ENCODE data around the gene LIMS1. TPM values are rescaled to one million over a fixed set of nuclear protein-coding genes. Genes with fewer than 3 reads are reported as not detected.
"Not testable (repeated sequence)": the region's sequence is repeated elsewhere in the genome, so short reads cannot be mapped to it uniquely, and the experiment has no call there.

LIMS1 gene
- total and polyA plus RNA-seq, 3 experiments from 2014 or later = 59.4 to 80.6 (median 59.4) TPM

DNA sequence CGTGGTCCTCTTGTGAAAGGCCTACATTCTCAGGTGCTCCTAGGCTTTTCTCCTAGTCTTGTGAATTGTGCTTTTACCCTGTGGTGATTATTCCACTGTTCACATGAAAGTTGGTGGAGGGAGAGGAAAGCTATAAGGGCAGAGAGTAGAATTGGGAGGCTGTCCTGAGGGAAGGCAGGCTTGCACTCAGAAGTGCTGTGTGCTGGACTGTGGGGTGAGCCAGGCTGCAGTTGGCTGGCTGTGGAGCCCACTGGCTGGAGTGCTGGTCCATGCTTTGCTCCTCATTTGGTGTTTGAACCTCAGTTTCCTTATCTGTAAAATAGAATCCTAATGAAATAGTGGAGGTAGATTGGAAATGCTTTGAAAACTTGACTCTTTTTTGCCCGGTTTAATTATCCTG is 21.3 kb downstream of the LIMS1 start:
- ChIA-PET POLR2A (no interaction called here), CTCF (no interaction called here)
- Histone ChIP-seq H3K27ac (ENCODE audit: low read depth, low read length) (no peak overlapping the region), H3K27me3 (ENCODE audit: insufficient read depth, low read length, poor library complexity, severe bottlenecking) (no peaks in the 10 kb centered on the region), H3K36me3 (ENCODE audit: insufficient read depth, low read length) (no peaks in the 10 kb centered on the region), H3K4me1 (ENCODE audit: insufficient read depth, low read length) (no peaks in the 10 kb centered on the region), H3K4me3 (ENCODE audit: low read length) (no peak overlapping the region), H3K9me3 (ENCODE audit: low read length) (no peaks in the 10 kb centered on the region)
- peaks cover 0 to 5% (median 0%) of the 10 kb centered on the region in 3 donors for H3K4me1 Mint-ChIP-seq
- no peaks in the 10 kb centered on the region for H3K9me3 Mint-ChIP-seq
- no peaks in the 10 kb centered on the region for H3K27me3 Mint-ChIP-seq
- peak overlapping the region in 1 of 8 donors; percentile 4 for H3K27ac Mint-ChIP-seq
- H3K36me3 Mint-ChIP-seq = peaks cover 0 to 4% (median 0%) of the 10 kb centered on the region in 3 donors
- no peak for DNase-seq
- H3K4me3 Mint-ChIP-seq = no peak overlapping the region

DNA sequence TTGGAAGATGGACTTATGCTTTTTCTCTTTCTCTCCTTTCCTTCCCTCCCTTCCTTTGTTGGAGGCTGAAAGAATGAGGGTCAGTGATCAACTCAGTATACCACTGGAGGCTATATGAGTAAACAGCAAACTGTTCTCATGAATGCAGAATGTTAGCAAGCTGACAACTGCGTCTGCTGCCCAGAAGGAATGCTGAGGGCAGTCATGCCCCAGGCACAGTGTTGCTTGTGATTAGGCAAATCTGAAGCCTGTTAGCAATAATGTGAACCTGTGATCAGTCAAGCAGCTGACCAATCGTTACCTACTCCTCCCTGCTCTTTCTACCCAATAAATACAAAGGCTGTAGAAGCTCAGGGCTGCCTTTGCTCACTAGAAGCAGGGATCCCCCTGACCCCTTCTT is 22.3 kb downstream of the LIMS1 start:
- H3K4me1 Mint-ChIP-seq; H3K27ac Mint-ChIP-seq; H3K36me3 ChIP-seq (ENCODE audit: insufficient read depth, low read length); H3K9me3 Mint-ChIP-seq; H3K4me3 ChIP-seq (ENCODE audit: low read length); DNase-seq; POLR2A ChIA-PET; H3K27ac ChIP-seq (ENCODE audit: low read depth, low read length); H3K4me3 Mint-ChIP-seq; H3K27me3 ChIP-seq (ENCODE audit: insufficient read depth, low read length, poor library complexity, severe bottlenecking); H3K27me3 Mint-ChIP-seq; CTCF ChIA-PET; H3K9me3 ChIP-seq (ENCODE audit: low read length); H3K36me3 Mint-ChIP-seq; H3K4me1 ChIP-seq (ENCODE audit: insufficient read depth, low read length): not testable (repeated sequence)

DNA sequence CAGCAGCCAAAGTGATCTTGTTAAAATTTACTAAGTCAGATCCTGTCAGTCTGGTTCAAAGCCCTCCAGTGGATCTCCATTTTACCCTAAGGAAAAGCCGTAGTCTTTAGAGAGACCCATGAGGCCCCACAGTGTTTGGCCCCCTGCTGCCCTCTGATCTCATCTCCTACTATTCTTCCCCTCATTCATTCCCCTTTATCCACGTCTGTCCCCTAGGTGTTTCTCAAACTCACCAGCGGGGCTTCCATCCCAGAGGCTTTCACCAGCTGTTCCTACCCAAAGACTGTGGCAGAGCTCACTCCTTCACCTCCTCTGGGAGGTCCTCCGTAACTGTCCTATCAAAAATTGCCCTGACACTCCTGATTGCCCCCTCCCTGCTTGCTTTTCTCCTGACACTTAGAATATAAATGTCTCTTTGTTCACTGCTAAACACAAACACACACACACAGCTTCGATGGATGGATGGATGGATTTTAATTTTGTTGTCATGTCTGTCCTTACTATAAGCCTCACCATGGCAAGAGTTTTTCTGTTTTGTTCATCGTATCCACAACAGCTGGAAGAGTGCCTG is 26.1 kb downstream of the LIMS1 start:
- Histone ChIP-seq H3K4me3 (ENCODE audit: low read length) (no peak overlapping the region), H3K27me3 (ENCODE audit: insufficient read depth, low read length, poor library complexity, severe bottlenecking) (no peaks in the 10 kb centered on the region), H3K9me3 (ENCODE audit: low read length) (no peaks in the 10 kb centered on the region), H3K4me1 (ENCODE audit: insufficient read depth, low read length) (no peaks in the 10 kb centered on the region), H3K36me3 (ENCODE audit: insufficient read depth, low read length) (no peaks in the 10 kb centered on the region), H3K27ac (ENCODE audit: low read depth, low read length) (no peak overlapping the region)
- H3K4me3 Mint-ChIP-seq = no peak overlapping the region
- CTCF ChIA-PET = no interaction called here
- H3K4me1 Mint-ChIP-seq = peaks cover 0 to 5% (median 5%) of the 10 kb centered on the region in 3 donors
- H3K27me3 Mint-ChIP-seq = no peaks in the 10 kb centered on the region
- H3K36me3 Mint-ChIP-seq = peaks cover 0 to 4% (median 0%) of the 10 kb centered on the region in 3 donors
- no peaks in the 10 kb centered on the region for H3K9me3 Mint-ChIP-seq
- no peak for DNase-seq
- POLR2A ChIA-PET = no interaction called here
- H3K27ac Mint-ChIP-seq = peak overlapping the region in 2 of 8 donors; percentile 44 to 86

DNA sequence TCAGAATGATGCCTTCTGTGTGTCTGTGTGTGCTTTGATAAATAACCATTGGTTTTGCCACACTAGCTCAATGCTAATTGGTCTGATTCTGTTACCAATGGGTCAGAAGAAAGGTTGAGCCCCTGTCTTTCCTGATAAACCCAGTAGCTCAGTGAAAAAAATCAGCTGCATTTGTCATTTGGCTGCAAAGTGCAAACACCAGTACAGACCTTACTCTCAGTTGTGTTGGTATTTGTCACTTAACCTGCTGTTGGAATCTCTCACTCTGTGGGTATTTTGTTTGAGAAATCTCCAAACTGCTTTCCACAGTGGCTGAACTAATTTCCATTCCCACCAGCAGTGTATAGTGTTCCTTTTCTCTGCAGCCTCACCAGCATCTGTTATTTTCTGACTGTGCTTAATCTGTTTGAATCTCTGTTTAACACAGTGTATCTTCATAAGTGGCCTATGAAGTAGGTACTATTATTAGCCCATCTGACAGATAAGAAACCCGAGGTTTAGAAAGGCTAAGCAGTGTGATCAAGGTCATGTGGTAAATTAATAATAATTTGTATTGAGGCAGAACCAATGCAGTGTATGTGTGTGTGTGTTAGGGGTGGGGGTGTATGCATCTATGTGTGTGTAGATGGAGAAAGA is 26.7 kb downstream of the LIMS1 start:
- Mint-ChIP-seq H3K27me3 (no peaks in the 10 kb centered on the region), H3K4me1 (peaks cover 6 to 12% (median 10%) of the 10 kb centered on the region in 3 donors), H3K36me3 (peaks cover 0 to 3% (median 0%) of the 10 kb centered on the region in 3 donors), H3K9me3 (no peaks in the 10 kb centered on the region), H3K27ac (no peak overlapping the region), H3K4me3 (no peak overlapping the region)
- no peaks in the 10 kb centered on the region for H3K36me3 ChIP-seq (ENCODE audit: insufficient read depth, low read length)
- no peak for DNase-seq
- POLR2A ChIA-PET = no interaction called here
- H3K27ac ChIP-seq (ENCODE audit: low read depth, low read length) = no peak overlapping the region
- H3K4me1 ChIP-seq (ENCODE audit: insufficient read depth, low read length) = no peaks in the 10 kb centered on the region
- H3K27me3 ChIP-seq (ENCODE audit: insufficient read depth, low read length, poor library complexity, severe bottlenecking) = no peaks in the 10 kb centered on the region
- CTCF ChIA-PET = no interaction called here
- H3K9me3 ChIP-seq (ENCODE audit: low read length) = no peaks in the 10 kb centered on the region
- H3K4me3 ChIP-seq (ENCODE audit: low read length) = no peak overlapping the region

DNA sequence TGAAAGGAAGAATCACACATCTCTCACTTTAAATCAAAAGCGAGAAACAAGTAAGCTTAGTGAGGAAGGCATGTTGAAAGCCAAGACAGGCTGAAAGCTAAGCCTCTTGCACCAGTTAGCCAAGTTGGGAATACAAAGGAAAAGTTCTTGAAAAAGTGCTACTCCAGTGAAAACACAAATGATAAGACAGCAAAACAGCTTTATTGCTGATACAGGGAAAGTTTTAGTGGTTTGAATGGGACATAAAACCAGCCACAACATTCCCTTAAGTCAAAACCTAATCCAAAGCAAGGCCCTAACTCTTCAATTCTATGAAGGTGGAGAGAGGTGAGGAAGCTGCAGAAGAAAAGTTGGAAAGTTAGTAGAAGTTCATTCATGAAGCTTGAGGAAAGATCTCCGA is 28.0 kb downstream of the LIMS1 start:
- Histone ChIP-seq H3K36me3 (ENCODE audit: insufficient read depth, low read length) (no peaks in the 10 kb centered on the region), H3K4me1 (ENCODE audit: insufficient read depth, low read length) (no peaks in the 10 kb centered on the region), H3K9me3 (ENCODE audit: low read length) (no peaks in the 10 kb centered on the region), H3K4me3 (ENCODE audit: low read length) (no peak overlapping the region), H3K27me3 (ENCODE audit: insufficient read depth, low read length, poor library complexity, severe bottlenecking) (no peaks in the 10 kb centered on the region), H3K27ac (ENCODE audit: low read depth, low read length) (no peak overlapping the region)
- H3K4me3 Mint-ChIP-seq = no peak overlapping the region
- no peak overlapping the region for H3K27ac Mint-ChIP-seq
- DNase-seq = no peak
- no peaks in the 10 kb centered on the region for H3K9me3 Mint-ChIP-seq
- H3K27me3 Mint-ChIP-seq = no peaks in the 10 kb centered on the region
- H3K4me1 Mint-ChIP-seq = peaks cover 11 to 21% (median 14%) of the 10 kb centered on the region in 3 donors
- ChIA-PET CTCF (interaction anchor here (0.9 kb wide), 1 partner anchor 22 kb away, joined by 3 read pairs; no protein-coding TSS in a partner anchor), POLR2A (no interaction called here)
- H3K36me3 Mint-ChIP-seq = no peaks in the 10 kb centered on the region

DNA sequence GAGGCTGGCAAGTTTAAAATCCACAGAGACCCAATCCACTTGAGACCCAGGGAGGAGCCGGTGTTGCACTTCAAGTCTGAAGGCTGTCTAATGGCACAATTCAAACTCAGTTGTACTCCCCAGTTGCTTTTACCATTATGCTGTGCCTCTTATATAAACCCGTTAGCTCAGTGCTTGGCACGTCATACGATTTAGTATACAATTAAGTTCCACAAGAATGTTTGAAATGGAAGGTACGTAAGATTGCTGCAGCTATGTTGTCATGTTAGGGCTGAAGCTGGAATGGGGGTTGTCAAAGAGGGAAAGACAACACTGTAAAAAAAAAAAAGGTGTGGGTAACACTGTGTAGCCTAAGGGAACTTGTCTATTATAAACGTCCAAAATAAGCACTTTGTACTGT is 30.2 kb downstream of the LIMS1 start:
- DNase-seq = no peak
- Mint-ChIP-seq H3K4me1 (peaks cover 12 to 27% (median 14%) of the 10 kb centered on the region in 3 donors), H3K27ac (no peak overlapping the region), H3K27me3 (no peaks in the 10 kb centered on the region), H3K36me3 (no peaks in the 10 kb centered on the region), H3K4me3 (no peak overlapping the region), H3K9me3 (no peaks in the 10 kb centered on the region)
- Histone ChIP-seq H3K4me3 (ENCODE audit: low read length) (no peak overlapping the region), H3K27ac (ENCODE audit: low read depth, low read length) (no peak overlapping the region), H3K36me3 (ENCODE audit: insufficient read depth, low read length) (no peaks in the 10 kb centered on the region), H3K9me3 (ENCODE audit: low read length) (no peaks in the 10 kb centered on the region), H3K4me1 (ENCODE audit: insufficient read depth, low read length) (no peaks in the 10 kb centered on the region), H3K27me3 (ENCODE audit: insufficient read depth, low read length, poor library complexity, severe bottlenecking) (no peaks in the 10 kb centered on the region)
- POLR2A ChIA-PET = no interaction called here
- CTCF ChIA-PET = interaction anchor here (1.2 kb wide), 1 partner anchor 31 kb away, joined by 3 read pairs; no protein-coding TSS in a partner anchor

DNA sequence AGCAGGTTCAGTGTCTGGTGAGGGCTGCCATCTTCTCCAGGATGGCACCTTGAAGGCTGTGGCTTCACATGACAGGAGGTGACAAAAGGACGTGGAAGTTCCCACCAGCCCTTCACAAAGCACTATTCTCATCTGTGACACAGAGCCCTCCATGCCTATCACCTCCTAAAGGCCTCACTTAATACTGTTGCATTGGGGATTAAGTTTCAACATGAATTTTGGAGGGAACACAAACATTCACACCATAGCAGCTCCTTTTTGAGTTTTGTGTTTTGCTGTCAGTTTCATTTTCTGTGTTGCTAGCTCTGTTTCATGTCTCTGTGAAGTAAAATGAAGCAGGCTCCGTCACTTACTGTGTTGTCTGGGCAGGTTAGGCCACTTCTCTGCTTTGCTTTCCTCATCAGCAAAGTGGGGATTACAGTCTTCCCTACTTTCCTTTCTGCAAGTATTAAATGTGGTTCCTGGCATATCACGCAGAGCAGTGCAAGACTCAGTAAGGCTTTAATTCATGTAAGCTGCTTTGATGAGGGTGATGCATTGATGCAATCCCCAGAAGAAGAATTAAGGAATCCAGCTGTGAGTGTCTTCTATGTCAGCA is 31.6 kb downstream of the LIMS1 start:
- no peak overlapping the region for H3K27ac ChIP-seq (ENCODE audit: low read depth, low read length)
- peak in 2 of 5 donors; percentile 3 to 11 for DNase-seq
- POLR2A ChIA-PET = no interaction called here

DNA sequence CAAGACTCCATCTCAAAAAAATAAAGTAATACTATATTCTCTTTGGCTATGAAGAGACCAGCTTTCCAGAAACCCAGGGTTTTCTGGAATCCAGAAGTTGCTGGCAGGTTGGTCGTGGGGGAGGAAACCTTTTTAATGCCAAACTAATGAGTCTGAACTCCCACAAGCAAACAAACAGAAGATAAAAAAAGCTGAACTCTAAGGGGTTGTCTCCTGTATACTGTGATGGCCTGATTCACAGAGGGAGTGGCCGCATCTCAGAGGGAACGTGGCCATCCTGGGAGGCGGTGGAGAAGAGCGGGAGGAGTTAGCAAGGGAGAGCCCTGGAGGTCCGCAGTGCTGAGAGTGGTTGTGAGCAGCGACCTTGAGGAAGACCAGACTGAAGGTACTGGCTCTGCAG is 36.1 kb downstream of the LIMS1 start:
- no peaks in the 10 kb centered on the region for H3K36me3 ChIP-seq (ENCODE audit: insufficient read depth, low read length)
- no peaks in the 10 kb centered on the region for H3K9me3 ChIP-seq (ENCODE audit: low read length)
- Mint-ChIP-seq H3K4me3 (no peak overlapping the region), H3K27me3 (no peaks in the 10 kb centered on the region), H3K36me3 (no peaks in the 10 kb centered on the region), H3K4me1 (peaks cover 12 to 35% (median 21%) of the 10 kb centered on the region in 3 donors), H3K27ac (no peak overlapping the region), H3K9me3 (no peaks in the 10 kb centered on the region)
- CTCF ChIA-PET = interaction anchor here (1.3 kb wide), 1 partner anchor 14 kb away, joined by 3 read pairs; no protein-coding TSS in a partner anchor
- POLR2A ChIA-PET = no interaction called here
- no peak overlapping the region for H3K4me3 ChIP-seq (ENCODE audit: low read length)
- no peak overlapping the region for H3K27ac ChIP-seq (ENCODE audit: low read depth, low read length)
- no peak for DNase-seq
- no peaks in the 10 kb centered on the region for H3K4me1 ChIP-seq (ENCODE audit: insufficient read depth, low read length)
- no peaks in the 10 kb centered on the region for H3K27me3 ChIP-seq (ENCODE audit: insufficient read depth, low read length, poor library complexity, severe bottlenecking)

More for the DNA sequence above, 31.6 kb downstream of the LIMS1 start:
- Mint-ChIP-seq H3K9me3 (no peaks in the 10 kb centered on the region), H3K4me3 (peak overlapping the region in 6 of 7 donors; percentile 32 to 67 (median 52)), H3K4me1 (peaks cover 12 to 27% (median 14%) of the 10 kb centered on the region in 3 donors), H3K27me3 (no peaks in the 10 kb centered on the region), H3K36me3 (no peaks in the 10 kb centered on the region), H3K27ac (peak overlapping the region in 7 of 8 donors; percentile 35 to 77 (median 43))
- no peaks in the 10 kb centered on the region for H3K4me1 ChIP-seq (ENCODE audit: insufficient read depth, low read length)
- no peaks in the 10 kb centered on the region for H3K9me3 ChIP-seq (ENCODE audit: low read length)
- H3K4me3 ChIP-seq (ENCODE audit: low read length) = no peak overlapping the region
- no peaks in the 10 kb centered on the region for H3K36me3 ChIP-seq (ENCODE audit: insufficient read depth, low read length)
- CTCF ChIA-PET = interaction anchor here (1.1 kb wide), 1 partner anchor 9 kb away, joined by 3 read pairs; no protein-coding TSS in a partner anchor
- no peaks in the 10 kb centered on the region for H3K27me3 ChIP-seq (ENCODE audit: insufficient read depth, low read length, poor library complexity, severe bottlenecking)

Measured in CD8-positive, alpha-beta memory T cell (primary cell).